Measurements from ENCODE around the gene TGM5.

Gene TGM5

DNA sequence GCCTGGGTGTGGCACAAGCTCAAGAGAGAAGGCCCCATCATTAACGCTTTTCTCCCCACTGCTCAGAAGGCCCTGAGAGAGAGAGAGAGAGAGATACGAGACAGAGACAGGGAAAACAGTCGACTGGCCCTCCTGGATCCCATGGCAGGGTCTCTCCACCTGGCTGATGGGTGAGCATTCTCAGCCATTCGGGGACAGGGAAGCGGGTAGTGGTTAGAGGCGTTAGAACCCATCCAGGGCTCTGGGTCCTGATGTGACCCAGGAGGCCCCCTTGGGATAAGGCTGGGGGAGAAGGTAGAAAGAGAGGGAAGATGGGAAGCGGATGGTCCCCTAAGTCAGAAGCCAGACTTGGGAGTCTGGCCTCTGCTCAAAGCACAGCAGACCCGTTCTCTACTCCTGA is 7.9 kb downstream of the TGM5 start:
- TF ChIP-seq, protein P1, sequence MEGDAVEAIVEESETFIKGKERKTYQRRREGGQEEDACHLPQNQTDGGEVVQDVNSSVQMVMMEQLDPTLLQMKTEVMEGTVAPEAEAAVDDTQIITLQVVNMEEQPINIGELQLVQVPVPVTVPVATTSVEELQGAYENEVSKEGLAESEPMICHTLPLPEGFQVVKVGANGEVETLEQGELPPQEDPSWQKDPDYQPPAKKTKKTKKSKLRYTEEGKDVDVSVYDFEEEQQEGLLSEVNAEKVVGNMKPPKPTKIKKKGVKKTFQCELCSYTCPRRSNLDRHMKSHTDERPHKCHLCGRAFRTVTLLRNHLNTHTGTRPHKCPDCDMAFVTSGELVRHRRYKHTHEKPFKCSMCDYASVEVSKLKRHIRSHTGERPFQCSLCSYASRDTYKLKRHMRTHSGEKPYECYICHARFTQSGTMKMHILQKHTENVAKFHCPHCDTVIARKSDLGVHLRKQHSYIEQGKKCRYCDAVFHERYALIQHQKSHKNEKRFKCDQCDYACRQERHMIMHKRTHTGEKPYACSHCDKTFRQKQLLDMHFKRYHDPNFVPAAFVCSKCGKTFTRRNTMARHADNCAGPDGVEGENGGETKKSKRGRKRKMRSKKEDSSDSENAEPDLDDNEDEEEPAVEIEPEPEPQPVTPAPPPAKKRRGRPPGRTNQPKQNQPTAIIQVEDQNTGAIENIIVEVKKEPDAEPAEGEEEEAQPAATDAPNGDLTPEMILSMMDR (IDR thresholded peaks at IDR 0.05; ENCODE audit: low read depth, low read length): no peak
- in situ Hi-C loops (cut with HindIII; ENCODE audit: low sequenced_read_pairs): no loop called here
- H3K4me3 ChIP-seq (ENCODE audit: low read depth, low read length): no peak overlapping the region
- no peak for DNase-seq (ENCODE audit: low read depth, low spot score)

- DNase-seq (ENCODE audit: low read depth, low spot score): no peak
- in situ Hi-C loops (cut with HindIII; ENCODE audit: low sequenced_read_pairs): no loop called here
- no peak overlapping the region for H3K4me3 ChIP-seq (ENCODE audit: low read depth, low read length)
- TF ChIP-seq, protein P1 (IDR thresholded peaks at IDR 0.05; ENCODE audit: low read depth, low read length): no peak
Measured at GRCh38 chr15:43256341-43256740, 10.4 kb downstream of the TGM5 start.

DNA sequence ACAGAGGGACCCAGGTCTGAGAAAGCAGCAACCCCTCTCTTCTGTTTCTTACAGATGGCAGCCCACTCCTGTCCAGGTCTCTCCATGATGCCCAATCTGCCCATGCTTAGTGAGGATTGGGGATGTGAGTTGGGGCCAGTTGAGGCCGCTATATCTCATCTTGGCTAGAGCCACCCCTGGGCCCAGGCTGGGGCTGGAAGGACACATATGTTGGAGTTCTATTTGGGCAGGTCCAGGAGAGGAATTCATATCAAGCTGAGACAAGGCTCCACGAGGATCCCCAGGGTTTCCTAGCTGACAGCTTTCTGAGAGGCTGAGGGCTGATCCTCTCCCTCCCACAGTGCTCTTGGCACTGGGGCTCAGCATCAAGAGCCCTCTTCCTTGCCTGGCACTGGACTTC is 11.4 kb downstream of the TGM5 start:
- in situ Hi-C loops (cut with HindIII; ENCODE audit: low sequenced_read_pairs): no loop called here
- TF ChIP-seq, protein P1 (IDR thresholded peaks at IDR 0.05; ENCODE audit: low read depth, low read length): no peak
- DNase-seq (ENCODE audit: low read depth, low spot score): no peak
- H3K4me3 ChIP-seq (ENCODE audit: low read depth, low read length): no peak overlapping the region

- TF ChIP-seq, protein P1 (IDR thresholded peaks at IDR 0.05; ENCODE audit: low read depth, low read length): no peak
- in situ Hi-C loops (cut with HindIII; ENCODE audit: low sequenced_read_pairs): no loop called here
Measured at GRCh38 chr15:43253431-43254403, 13.0 kb downstream of the TGM5 start.

GRCh38 chr15:43251871-43252250 is 14.9 kb downstream of the TGM5 start:
- TF ChIP-seq, protein P1 (IDR thresholded peaks at IDR 0.05; ENCODE audit: low read depth, low read length): no peak
- DNase-seq (ENCODE audit: low read depth, low spot score): no peak
- in situ Hi-C loops (cut with HindIII; ENCODE audit: low sequenced_read_pairs): no loop called here
- H3K4me3 ChIP-seq (ENCODE audit: low read depth, low read length): no peak overlapping the region

More at GRCh38 chr15:43253431-43254403, 13.0 kb downstream of the TGM5 start:
- DNase-seq (ENCODE audit: low read depth, low spot score): peak; percentile 37
- no peak overlapping the region for H3K4me3 ChIP-seq (ENCODE audit: low read depth, low read length)

- H3K4me3 ChIP-seq (ENCODE audit: low read depth, low read length): no peak overlapping the region
- DNase-seq (ENCODE audit: low read depth, low spot score): no peak
- TF ChIP-seq, protein P1 (IDR thresholded peaks at IDR 0.05; ENCODE audit: low read depth, low read length): no peak
- in situ Hi-C loops (cut with HindIII; ENCODE audit: low sequenced_read_pairs): no loop called here
Measured at GRCh38 chr15:43251185-43251870, 15.4 kb downstream of the TGM5 start.

Data from astrocyte of the spinal cord (primary cell).